Stimulated activated CD8-positive, alpha-beta memory T cell treated with anti-CD3 and anti-CD28 coated beads, Interleukin-7, amount 100 ng/mL, for 48 hours (primary cell): ENCODE data around the gene MRPS33.
"Not testable (repeated sequence)": the region's sequence is repeated elsewhere in the genome, so short reads cannot be mapped to it uniquely, and the experiment has no call there.

Experiments
- DNase-seq, 2 donors: peaks; one replicate each; pipeline ENCODE4 v3.0.0-alpha.2; 2020; ENCODE audit warnings: low read depth in 1 of 2; ENCODE audit errors: extremely low read depth in 1 of 2

Gene MRPS33

DNA sequence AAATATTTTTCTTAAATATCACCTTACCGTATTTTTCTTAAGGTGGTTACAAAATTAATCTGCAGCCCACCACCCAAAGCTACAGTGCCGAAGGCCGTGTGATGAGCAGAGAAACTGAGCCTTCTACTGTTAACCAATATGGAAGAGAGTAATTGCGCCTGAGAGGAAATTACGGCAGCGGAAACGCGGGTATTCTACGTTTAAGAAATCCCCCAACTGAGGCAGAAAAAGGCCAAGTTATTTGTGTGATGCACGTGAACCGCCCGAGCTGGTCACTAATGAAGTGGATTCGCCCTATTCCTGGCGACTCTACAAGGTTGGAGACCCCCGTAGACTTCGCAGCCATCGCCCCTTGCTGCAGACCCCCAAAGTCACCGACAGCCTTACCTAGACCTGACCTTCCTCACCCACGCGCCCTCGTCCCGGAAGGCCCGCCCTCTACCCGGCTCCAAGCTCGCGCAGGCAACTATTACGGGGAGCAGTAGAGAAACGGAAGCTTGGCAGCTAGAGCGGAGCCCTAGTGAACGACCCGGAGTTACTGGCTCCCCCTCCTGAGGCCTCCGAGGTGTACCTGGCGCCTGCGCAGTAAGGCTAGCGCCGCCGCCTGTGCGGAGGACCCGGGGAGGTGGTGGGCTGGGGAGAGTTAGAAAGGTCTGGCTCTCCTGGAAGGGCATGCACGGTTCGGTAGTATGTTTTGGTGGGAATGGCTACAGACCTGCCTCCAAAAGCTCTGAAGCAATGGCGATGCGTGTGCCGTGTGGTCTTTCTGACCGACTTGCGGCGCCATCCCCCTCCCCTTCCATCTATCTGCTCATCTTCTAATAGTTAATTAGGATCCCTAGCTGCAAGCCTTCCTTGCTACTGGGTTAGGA, at the start of gene MRPS33:
MRPS33 (minus strand) TSS at position 429 of the 872 bp plus-strand sequence. CDS start 4,319 bp downstream, outside the sequence.
- DNase-seq: peak; percentile 83 to 95

DNA sequence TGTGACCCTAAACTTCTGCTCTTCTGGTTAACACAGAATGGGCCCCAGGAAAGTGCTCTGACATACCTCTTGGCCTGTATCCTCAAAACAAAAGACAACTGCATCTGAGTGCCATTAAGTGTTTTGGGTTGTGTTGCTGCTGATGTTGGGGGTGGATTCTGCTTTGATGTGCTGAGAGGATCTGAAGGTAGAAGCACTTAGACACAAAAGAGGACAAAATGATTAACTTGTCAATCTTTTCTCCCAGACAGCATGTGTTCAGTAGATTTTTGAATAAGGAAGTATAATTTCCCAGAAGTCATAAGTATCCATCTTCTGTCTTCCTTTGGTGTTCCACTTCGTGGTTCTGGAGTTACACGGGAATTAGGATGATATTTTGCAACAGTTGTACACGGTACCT, 43.0 kb upstream of the MRPS33 start:
- no peak for DNase-seq

DNA sequence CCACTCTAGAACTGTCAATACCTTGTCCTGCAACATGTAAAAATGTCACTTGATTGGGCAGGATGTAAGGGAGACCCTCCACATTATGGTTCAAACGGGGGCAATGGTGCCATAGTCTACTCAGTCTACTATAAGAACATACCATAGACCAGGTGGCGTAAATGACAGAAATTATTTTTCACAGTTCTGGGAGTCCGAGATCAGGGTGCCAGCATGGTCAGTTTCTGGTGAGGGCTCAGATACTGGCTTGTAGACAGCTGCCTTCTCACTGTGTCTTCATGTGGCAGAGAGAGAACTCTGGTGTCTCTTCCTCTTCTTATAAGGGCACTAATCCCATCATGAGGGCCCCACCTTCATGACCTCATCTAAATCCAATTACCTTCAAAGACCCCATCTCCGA, 40.4 kb upstream of the MRPS33 start:
- no peak for DNase-seq

DNA sequence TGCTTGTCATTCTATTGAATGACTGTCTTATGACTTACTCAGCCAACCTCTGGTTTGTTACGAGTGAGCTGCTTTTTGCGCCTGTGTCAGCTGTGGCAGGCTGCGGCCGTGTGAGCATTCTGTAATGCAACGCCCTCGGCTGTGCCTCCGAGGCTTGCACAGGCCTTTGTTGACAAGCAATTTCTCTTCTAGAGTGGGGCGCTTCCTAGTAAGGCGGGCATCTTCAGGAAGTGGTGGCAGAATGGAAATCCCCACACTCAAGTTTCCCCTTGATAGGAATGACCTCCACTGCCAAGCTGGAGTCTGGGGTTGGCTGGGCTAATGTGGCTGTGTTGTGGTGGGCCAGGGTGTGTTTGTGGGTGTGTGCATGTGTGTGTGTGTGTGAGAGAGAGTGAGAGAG, 38.9 kb upstream of the MRPS33 start:
- peak in 1 of 2 donors; percentile 43 for DNase-seq

DNA sequence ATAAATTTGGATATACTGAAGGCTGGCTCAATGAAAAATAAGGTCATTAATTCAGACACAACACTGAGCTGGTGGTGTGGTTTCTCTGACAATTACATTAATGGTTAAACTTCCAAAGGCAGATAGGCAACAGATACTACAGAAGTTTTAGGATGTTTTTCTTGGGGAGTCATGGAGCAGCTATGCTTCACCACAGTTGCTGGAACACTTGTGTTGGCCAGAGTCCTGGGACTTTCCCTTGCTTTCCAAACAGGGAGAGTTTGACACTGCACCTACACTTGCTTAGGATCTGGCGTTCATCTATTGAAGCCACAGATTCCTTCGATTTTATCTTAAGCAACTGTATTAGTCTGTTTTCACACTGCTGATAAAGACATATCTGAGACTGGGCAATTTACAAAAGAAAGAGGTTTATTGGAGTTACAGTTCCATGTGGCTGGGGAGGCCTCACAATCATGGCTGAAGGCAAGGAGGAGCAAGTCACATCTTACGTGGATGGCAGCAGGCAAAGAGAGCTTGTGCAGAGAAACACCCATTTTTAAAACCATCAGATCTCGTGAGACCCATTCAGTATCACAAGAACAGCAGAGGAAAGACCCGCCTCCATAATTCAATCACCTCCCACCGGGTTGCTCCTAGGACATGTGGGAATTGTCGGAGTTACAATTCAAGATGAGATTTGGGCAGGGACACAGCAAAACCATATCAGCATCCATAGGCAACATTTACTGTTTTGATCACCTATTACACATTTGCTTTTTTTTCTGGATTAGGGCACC, 31.3 kb upstream of the MRPS33 start:
- DNase-seq: no peak

DNA sequence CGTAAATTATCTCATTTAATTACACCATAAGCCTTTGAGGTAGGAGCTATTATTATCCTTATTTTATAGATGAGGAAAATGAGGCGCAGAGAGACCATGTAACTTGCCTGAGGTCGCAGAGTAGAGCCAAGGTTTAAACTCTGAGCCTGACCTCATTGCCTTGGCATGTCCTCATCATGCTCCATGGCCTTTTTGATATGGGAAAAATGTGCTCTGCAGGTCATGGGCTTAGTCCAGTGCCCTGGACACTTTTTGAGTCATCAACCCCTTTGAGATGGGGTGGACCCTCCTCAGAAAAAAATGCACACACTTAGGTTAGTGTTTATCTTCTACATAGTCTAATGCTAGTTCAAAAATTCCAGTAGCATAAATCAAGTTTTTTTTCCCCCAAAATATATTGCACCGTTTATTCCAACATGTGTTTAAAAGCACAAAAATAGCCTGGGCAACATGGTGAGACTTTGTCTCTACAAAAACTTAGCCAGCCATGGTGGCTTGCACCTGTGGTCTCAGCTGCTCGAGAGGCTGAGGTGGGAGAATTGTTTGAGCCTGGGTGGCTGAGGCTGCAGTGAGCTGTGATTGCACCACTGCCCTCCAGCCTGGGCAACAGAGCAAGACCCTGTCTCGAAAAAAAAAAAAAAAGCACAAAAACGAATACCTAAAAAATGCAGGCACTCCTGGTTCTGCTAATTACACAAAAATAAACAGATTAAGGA, 30.5 kb upstream of the MRPS33 start:
- no peak for DNase-seq

DNA sequence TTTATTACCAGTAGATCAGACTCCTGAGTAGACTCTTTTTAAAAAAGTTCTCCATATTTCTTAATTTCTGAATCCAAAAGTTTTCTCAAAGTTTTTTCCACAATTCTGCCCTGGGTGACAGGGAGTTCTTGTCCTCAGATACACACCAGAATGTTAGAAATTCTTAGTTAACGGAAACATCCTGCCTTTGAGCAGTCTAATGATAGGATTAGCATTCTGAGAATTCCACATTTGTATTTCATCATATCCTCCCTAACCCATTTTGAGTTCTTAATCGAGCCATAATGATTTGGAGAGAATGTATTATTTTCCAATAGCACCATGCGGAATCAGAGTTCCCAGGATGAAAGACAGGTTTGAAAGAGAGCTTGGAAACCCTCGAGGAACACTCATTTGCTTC, 28.9 kb upstream of the MRPS33 start:
- DNase-seq: no peak

DNA sequence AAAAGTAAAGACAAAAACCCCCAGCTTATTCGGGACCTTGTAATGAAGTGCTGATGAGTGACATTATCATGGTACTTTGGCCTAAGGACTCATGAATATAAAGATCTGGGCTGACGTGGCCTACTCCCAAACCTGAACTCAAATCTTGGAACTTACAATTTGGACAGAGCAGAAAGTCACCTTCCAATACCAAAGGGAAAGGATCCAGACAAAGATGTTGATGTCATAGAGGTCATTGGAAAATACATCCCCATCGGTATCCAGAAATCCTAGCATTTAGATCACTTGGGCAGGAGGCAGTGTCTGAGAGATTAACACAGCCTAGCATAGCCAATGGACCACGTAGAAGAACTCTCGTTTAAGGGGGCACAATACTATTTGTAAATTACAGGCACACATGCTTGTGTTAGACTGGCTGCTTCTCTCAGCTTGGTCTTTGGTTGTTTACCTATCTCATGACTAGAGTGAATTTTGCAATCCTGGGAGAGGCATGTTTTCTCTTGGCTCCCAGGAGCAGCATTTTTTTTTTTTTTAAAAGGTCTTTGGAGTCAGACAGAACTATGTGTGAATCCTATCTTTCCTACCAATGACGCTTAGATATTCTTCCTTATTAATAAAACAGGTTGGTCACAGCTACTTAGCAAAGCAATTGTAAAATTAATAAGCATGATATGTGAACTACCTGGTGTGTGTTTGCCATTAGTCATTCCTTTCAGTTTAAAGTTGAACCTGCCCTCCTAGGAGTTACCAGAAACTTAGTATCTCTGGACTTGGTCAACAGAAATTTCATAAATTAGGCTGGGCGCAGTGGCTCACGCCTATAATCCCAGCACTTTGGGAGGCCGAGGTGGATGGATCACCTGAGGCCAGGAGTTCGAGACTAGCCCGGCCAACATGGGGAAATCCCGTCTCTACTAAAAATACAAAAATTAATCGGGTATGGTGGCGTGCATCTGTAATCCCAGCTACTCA, 27.8 kb upstream of the MRPS33 start:
- no peak for DNase-seq

DNA sequence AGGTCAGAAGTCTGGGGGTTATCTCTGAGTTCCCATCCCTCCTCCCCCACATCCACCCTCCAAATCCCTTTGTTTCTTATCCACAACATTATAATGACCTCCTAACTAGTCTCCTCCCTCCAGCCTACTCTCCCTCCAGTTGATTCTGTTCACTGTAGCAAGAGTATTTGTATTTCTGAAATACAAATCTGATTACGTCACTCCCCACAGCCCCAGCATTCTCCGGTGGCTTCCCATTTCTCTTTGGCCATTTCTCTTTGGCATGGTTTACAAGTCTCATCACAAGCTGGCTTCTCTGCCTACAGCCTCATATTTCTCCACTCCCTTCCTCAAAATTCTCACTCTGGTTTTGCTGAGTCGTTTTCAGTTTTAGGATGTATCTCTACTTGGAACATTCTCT, 24.6 kb upstream of the MRPS33 start:
- no peak for DNase-seq

DNA sequence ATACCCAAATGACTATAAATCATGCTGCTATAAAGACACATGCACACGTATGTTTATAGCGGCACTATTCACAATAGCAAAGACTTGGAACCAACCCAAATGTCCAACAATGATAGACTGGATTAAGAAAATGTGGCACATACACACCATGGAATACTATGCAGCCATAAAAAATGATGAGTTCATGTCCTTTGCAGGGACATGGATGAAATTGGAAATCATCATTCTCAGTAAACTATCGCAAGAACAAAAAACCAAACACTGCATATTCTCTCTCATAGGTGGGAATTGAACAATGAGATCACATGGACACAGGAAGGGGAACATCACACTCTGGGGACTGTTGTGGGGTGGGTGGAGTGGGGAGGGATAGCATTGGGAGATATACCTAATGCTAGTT, 23.3 kb upstream of the MRPS33 start:
- DNase-seq: not testable (repeated sequence)

DNA sequence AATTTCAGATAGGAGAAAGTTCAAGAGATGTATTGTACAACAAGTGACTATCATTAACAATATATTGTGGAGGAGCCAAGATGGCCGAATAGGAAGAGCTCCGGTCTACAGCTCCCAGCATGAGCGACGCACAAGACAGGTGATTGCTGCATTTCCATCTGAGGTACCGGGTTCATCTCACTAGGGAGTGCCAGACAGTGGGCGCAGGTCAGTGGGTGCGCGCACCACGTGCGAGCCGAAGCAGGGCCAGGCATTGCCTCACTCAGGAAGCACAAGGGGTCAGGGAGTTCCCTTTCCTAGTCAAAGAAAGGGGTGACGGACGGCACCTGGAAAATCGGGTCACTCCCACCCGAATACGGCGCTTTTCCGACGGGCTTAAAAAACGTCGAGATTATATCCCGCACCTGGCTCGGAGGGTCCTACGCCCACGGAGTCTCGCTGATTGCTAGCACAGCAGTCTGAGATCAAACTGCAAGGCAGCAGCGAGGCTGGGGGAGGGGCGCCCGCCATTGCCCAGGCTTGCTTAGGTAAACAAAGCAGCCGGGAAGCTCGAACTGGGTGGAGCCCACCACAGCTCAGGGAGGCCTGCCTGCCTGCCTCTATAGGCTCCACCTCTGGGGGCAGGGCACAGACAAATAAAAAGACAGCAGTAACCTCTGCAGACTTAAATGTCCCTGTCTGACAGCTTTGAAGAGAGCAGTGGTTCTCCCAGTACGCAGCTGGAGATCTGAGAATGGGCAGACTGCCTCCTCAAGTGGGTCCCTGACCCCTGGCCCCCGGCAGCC, 18.0 kb upstream of the MRPS33 start:
- not testable (repeated sequence) for DNase-seq

DNA sequence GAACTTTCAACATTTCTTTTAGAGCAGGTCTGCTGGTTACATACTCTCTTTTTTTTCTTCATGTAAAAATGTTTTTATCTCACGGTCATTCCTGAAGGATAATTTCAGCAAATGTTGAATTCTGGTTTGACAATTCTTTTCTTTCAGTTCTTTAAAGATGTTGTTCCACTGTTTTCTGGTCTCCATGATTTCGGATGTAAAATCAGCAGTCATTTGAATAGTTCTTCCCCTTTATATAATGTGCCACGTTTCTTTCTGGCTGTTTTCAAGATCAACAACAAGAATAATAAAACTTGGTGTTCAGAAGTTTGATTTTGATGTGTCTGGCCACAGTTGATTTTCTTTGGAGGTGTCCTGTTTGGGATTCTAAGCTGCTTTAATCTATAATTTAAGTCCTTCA, 14.0 kb upstream of the MRPS33 start:
- no peak for DNase-seq

DNA sequence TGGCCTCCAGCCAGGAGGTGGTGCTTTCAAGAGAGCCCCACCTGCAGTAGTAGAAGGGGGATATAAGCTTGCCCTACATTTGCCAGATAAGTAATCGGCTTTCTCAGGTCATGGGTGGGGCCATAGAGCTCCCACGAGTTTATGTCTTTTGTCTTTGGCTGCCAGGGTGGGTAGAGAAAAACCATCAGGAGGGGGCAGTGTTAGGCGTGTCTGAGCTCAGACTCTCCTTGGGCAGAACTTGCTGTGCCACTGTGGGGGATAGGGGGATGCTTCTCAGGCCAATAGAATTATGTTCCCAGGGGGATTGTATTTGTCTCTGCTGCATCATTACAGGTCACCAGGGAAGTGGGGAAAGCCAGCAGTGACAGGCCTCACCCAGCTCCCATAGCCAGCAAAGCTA, 12.3 kb upstream of the MRPS33 start:
- DNase-seq: no peak

DNA sequence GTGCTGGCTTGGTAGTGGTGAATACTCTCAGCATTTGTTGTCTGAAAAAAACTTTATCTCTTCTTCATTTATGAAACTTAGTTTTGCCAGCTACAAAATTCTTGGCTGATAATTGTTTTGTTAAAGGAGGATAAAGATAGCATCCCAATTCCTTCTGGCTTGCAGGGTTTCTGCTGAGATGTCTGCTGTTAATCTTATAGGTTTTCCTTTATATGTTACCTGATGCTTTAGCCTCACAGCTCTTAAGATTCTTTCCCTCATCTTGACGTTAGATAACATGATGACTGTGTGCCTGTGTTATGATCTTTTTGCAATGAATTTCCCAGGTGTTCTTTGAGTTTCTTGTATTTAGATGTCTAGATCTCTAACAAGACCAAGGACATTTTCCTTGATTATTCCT, 9.9 kb upstream of the MRPS33 start:
- DNase-seq: no peak

DNA sequence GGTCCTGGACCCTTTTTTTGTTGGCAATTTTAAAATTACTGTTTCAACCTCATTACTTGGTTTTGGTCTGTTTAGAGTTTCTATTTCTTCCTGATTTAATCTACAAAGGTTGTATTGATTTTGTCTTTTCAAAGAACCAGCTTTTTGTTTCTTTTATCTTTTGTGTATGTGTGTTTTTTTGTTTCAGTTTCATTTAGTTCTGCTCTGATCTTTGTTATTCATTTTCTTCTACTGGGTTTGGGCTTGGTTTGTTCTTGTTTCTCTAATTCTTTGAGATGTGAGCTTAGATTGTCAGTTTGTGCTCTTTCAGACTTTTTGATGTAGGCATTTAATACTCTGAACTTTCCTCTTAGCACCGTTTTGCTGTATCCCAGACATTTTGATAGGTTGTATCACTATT, 8.5 kb upstream of the MRPS33 start:
- DNase-seq: no peak

DNA sequence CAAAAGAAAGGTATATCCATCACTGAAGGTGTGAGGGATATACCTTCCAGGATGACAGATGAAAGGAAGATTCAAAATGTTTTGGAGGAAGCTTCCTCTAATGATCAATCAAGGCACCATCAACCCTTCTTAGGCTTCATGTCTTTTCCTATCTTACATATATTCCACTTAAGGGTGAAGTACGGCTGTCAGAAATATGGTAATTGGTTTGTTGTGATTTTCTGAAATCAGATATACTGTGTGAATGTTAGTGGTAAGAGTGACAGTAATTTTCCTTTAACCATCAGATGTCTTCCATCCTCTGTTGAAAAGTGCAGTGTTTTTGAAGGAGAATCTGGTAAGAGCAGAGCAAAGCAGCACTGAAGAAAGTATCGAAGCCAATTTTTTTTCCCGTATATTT, 2.8 kb upstream of the MRPS33 start:
- no peak for DNase-seq

DNA sequence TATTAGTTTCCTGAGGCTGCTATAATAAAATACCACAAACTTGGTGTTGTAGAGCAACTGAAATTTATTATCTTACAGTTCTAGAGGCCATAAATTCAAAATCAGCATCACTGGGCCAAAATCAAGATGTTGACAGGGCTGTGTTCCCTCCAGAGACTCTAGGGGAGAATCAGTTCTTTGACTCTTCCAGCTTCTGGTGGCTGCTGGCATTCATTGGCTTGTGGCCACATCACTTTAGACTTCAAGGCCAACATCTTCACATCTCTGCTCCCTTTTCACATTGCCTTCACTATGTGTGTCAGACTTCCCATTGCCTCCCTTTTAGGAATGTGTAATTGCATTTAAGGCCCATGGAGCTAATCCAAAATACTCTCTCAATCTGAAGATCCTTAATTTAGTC, 1.6 kb upstream of the MRPS33 start:
- DNase-seq: no peak

DNA sequence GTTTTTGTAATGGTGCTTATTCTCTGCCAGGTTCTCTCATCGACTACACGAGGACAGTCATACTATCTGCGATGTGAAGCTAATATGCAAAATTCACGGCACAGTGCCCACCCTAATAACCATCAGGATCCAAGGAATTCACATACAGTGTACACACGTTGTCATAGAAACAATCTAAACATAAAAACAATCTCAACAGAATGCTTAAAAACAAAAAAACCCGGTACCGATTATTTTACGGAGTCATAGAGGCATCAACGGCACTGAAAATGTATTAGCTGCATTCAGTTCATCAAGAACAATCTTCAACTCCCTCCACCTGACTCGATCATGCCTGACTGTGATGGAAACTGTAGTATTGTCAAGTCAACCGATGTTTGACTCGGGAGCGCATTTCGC, 628 bp downstream of the MRPS33 start:
- no peak for DNase-seq

DNA sequence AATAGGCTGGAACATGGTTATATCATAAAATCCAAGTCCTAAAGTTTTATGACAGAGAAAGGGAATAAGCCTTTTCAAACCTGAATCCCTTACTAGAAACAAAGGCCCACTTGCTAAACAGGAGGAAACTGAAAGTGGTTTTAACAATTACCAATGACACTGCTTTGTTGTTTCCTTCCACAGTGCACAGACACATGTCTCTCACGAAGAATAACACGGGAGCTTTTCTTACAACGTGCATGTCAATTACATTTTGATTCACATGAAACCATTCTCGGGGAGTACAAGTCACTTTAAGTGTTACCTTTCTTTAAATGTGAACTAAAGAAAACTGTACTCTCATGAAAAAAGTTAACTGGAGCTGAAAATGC, 1.4 kb downstream of the MRPS33 start:
- DNase-seq: no peak
